Stimulated activated CD4-positive, alpha-beta T cell treated with anti-CD3 and anti-CD28 coated beads, Interleukin-15, amount 100 ng/mL, for 48 hours (primary cell): ENCODE measurements around the gene FTH1.
"Not testable (repeated sequence)": the region's sequence is repeated elsewhere in the genome, so short reads cannot be mapped to it uniquely, and the experiment has no call there.

Source experiments
- DNase-seq, 2 donors: peaks; one replicate each; pipeline ENCODE4 v3.0.0-alpha.2; 2020; ENCODE audit warnings: low read depth in 2 of 2

Gene FTH1

DNA sequence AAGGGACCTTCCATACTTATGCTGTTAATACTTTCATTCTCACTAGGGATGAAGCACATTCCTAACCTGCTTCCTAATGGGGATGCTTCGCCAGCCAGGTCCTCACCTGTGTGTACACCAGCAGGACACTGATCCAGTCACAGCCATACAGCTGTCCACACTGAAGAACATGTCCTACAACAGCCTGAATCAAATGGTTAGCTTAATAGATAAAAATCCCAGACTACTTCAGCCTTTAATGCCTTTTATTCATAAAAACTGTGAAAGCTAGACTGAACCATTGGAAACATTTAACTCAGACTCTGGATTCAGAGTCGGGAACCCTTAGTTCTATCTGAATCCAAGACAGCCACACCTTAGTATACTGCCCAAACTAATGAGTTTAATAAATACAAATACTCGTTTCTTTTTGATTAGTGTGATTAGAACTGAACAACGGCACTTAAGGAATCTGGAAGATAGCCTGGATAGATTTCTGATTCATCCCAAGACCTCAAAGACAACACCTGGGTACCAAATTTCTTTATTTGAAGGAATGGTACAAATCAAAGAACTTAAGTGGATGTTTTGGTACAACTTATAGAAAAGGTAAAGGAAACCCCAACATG lies 3.3 kb downstream of the FTH1 start:
- no peak for DNase-seq

DNA sequence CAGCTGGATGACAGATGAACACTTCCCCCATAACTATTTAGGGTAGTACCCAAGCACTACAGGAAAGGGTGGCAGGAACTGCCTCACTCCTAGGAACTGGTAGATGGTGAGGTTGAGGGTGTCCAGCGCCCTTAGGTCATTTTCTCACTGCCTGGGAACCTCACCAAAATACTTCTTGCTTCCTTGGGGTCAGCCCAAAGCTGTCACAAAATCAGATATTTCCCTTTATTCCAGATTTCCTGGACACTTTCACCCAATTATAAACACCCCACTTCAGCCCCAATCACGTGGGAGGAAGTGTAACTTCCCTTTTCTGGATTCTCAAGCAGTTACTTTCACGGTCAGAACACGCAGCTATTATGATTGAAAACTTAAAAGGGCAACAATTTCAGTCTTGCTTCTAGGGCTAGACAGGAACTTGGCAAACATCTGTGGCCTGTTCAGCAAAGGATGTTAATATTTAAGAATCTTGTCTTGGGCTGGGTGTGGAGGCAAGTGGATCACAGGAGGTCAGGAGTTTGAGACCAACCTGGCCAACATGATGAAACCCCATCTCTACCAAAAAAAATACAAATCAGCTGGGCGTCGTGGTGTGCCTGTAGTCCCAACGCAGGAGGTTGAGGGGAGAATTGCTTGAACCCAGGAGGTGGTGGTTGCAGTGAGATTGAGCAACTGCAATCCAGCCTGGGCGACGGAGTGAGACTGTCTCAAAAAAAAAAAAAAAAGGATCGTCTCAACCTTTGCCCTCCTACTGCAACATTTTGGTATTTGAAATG lies 4.0 kb downstream of the FTH1 start:
- no peak for DNase-seq

DNA sequence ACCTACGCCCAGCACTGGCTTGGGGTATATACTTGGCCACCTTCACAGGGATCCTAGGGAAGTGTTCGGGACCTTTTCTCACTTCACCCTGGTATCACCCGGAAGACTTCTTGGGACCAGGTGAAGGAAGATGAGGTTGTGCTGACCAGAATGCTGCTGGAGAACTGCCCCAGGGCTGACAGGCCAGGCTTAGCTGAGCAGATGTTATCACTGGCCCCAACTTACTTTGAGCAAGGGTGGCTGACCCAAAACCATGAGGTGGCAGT lies 4.5 kb downstream of the FTH1 start:
- DNase-seq: no peak

DNA sequence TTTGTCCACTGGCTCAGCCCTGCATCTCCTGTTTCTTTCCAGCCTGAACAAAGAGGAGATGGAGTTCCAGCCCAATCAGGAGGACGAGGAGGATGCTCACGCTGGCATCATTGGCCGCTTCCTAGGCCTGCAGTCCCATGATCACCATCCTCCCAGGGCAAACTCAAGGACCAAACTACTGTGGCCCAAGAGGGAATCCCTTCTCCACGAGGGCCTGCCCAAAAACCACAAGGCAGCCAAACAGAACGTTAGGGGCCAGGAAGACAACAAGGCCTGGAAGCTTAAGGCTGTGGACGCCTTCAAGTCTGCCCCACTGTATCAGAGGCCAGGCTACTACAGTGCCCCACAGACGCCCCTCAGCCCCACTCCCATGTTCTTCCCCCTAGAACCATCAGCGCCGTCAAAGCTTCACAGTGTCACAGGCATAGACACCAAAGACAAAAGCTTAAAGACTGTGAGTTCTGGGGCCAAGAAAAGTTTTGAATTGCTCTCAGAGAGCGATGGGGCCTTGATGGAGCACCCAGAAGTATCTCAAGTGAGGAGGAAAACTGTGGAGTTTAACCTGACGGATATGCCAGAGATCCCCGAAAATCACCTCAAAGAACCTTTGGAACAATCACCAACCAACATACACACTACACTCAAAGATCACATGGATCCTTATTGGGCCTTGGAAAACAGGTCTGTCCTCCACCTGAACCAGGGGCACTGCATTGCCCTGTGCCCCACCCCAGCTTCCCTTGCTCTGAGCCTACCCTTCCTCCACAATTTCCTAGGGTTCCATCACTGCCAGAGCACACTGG lies 5.0 kb downstream of the FTH1 start:
- no peak for DNase-seq

DNA sequence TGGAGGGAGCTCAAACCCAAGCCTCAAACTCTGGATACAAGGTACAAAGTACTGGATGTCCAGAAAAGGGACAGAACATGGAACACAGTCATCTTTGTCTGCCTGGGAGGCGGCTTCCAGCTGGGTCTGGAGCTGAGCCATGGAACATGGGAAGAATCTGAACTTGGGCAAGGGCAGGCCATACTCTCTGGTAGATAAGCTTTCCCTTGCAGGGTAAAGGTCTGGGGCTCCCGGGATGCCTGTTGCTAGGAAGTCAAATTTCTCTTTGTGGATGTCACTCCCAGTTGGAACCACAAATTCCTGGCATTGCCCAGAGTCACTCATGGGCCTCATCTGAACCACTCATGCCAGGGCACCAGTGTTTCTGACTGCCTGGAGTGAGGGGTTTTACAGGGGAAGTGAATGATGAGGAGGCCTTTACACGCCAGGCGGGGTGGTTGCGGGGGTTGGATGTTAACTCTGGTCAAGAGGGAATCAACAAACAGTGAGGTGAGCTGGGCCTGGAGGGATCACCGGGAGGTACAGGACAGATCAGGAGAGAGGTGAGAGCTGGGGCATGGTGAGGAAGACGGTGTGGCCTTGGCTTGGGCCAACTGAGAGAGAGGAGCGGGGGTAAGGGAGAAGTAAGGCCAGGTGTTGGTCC lies 5.7 kb downstream of the FTH1 start:
- no peak for DNase-seq

DNA sequence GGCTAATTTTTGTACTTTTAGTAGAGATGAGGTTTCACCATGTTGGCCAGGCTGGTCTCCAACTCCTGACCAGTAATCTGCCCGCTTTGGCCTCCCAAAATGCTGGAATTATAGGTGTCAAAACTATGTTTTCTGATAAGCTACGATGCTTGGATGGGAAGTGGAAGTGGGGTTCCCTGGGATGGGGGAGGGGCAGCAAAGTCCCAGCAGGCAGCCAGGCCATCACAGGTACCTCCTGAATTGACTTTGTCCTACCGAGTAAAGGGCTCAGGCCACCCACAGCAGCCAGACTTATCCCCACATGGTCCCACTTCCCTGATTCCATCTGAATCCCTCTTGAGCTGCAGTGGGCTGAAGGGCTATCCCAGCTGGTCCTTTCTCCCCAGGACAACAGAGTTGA lies 6.9 kb downstream of the FTH1 start:
- no peak for DNase-seq

DNA sequence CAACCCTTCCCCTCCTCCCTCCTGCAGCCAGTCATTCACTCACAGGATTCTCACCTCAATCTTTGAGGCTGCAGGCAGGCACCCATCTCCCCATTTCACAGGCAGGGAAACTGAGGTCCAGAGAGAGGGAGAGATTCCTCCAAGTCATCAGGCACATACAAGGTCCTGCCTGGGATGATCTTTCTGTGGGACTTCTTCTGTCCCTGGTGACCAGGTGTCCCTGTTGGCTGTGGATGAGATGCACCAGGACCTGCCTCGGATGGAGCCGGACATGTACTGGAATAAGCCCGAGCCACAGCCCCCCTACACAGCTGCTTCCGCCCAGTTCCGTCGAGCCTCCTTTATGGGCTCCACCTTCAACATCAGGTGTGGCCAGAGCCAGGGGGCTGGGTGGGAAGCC lies 7.8 kb downstream of the FTH1 start:
- no peak for DNase-seq

DNA sequence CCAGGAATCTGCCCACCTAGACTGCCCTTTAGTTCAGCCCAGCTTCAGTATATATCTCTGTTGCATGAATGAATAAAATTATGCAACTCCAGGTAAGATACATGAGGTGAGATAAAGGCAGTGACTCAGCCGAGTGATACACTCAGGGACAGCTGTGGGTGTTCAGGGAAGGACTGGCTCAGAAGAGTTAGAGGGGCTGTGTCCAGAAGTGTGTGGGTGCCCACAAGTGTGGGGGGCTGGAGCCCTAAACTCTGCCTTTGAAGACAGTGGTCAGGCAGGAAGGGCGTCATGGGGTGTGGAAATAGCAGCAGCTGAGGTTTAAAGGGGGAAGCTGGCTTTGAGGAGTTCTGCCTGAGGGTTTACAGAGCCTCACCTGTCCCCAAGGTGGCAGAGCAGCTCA lies 8.3 kb downstream of the FTH1 start:
- no peak for DNase-seq

DNA sequence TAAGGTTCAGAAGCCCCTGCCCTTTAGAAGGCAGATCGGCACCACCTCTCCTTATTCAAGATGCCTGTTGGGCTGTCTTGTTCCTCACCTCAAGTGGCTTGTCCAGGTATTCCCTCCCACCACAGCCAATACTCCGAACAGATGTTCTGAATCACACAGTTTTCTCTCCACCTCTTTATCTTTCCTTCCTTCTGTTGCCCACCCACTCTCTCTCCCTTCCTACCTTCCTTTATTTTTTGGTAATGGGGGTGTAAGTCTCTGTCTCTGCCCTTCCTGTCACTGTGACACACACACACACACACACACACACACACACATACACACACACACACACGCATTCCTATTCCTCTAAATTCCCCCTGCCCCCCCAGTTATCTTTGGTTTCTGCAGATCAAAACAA lies 8.8 kb downstream of the FTH1 start:
- DNase-seq: no peak

DNA sequence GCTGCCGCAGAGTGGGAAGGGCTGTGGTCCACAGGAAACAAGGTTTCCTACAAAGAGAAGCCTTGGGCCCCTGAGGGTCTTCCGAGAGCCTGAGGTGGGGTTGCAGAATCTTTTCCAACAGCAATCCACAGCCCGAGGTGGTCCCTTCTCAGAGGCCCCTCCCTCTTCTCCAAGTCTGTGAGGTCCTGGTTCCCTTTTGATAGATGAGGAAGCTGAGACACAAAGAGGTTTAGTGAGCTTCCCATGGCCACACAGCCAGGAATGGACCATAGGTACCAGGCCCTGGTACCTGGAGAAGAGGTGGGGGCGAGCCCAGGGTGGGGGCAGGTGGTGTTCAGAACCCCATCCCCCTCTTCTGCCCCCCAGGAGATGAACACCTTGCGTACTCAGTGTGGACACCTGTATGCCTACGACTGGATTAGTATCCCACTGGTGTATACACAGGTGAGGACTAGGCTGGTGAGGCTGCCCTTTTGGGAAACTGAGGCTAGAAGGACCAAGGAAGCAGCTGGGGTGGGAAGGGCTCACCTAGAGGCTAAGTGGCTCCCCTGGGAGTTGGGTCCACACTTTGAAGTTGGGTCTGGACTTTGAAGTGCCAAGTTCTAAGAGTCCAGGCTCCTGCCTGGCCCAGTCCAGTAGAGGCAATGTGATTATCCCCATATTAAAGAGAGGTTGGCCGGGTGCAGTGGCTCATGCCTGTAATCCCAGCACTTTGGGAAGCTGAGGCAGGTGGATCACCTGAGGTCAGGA lies 10.2 kb downstream of the FTH1 start:
- DNase-seq: no peak

DNA sequence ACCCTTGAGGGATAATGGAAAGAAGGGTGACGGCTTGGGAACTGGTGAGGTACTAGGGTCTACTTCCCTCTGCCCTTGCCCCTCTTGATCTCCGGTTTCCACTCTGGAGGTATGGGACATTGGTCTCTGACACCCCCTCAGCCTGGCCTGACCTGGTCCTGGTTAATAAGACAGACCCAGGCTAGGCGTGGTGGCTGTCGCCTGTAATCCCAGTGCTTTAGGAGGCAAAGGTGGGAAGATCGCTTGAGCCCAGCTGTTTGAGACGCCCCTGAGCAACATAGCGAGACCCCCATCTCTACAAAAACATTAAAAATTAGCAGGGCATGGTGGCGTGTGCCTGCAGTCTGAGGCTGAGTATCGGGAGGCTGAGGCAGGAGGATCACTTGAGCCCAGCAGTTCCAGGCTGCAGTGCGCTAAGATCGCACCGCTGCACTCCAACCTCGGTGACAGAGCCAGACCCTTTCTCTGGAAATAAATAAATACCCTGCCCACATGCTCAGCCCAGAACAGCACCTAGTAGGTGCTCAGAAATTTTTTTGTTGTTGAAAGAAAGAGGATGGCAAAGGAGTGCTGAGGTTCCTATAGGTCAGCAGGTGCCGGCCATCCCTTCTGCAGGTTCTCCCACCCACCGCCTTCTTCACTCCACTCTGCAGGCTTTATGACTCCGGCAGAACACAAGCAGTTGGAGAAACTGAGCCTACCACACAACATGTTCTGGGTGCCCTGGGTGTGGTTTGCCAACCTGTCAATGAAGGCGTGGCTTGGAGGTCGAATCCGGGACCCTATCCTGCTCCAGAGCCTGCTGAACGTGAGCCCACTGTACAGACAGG lies 11.0 kb downstream of the FTH1 start:
- no peak for DNase-seq

DNA sequence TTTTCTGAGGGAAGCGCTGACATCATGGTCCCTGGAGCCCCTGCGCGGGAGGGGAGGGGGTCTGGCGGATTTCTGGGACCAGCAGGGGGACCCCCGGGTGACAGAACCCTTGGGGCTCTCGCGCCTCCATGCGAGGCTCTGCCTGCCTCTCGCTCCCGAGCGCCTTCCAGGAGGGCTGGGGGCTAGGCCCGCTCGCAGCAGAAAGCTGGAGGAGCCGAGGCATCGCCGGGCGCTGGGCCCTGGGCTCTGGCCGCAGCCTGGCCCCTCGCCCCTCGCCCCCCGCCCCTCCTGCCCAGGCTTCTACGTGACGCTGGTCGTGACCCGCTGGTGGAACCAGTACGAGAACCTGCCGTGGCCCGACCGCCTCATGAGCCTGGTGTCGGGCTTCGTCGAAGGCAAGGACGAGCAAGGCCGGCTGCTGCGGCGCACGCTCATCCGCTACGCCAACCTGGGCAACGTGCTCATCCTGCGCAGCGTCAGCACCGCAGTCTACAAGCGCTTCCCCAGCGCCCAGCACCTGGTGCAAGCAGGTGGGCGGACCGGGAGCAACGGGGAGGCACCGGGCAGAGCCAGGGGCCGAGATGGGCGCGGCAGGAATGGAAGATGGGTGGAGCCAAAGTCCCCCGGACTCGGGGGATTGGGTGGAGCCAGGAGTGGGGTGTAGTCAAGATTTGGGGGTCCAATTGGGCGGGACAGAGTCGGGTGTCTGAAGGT lies 11.9 kb downstream of the FTH1 start:
- no peak for DNase-seq

DNA sequence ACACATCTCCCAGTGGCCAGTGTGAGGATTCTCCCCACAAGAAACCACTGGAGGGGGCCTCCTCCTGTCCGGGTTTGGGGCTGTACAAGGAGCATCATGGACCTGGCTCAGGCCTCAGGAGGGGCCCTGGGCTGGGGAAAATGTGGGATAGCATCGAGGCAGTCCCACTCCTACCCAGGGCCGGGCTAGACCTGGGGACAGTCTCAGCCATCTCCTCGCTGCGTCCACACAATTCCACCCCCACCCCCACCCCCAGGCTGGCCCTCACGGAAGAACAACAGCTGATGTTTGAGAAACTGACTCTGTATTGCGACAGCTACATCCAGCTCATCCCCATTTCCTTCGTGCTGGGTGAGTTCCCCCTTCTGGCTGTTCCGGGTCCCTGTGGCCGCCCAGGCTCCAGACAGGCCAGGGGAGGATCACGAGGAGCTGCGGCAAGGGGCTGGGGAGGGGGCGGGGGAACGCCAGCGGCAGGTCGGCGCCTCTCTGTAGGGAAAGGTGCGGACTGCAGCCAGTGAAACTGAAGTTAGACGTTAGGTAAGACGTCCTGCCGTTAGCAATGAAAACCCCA lies 12.5 kb downstream of the FTH1 start:
- DNase-seq: no peak

DNA sequence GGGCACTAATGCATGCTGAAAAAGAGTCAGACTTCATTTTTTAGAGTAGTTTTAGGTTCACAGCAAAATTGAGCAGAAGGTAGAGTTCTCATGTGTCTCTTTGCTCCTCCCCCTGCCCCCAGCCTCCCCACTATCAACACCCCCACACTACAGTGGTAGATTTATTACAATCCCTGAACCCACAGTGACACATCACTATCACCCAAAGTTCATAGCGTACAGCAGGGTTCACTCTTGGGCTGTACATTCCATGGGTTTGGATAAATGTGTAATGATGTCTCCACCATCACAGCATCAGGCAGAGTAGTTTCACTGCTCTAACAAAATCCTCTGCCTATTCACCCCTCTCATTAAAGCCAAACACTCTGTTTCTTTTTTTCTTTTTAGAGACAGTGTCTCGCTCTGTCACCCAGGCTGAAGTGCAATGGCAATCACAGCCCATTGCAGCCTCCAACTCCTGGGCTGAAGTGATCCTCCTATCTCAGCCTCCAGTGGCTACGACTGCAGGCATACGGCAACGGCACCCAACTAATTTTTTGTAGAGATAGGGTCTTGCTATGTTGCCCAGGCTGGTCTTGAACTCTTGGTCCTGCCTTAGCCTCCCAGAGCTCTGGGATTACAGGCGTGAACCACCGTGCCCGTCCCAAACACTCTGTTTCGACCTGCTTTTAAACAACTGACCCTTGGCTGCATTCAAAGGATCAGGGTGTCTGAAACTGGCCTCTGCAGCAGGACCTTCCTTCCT lies 13.2 kb downstream of the FTH1 start:
- DNase-seq: no peak

DNA sequence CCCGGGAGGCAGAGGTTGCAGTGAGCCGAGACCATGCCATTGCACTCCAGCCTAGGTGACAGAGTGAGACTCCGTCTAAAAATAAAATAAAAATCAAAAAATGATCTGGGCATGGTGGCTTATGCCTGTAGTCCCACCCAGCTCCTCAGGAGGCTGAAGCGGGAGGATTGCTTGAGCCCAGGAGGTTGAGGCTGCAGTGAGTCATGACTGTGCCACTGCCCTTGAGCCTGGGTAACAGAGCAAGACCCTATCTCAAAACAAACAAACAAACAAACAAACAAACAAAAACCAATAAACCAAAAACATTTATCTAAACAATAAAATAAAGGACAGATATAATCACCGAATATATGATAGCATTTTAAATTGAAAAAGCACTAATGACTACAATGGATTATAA lies 13.8 kb downstream of the FTH1 start:
- not testable (repeated sequence) for DNase-seq

DNA sequence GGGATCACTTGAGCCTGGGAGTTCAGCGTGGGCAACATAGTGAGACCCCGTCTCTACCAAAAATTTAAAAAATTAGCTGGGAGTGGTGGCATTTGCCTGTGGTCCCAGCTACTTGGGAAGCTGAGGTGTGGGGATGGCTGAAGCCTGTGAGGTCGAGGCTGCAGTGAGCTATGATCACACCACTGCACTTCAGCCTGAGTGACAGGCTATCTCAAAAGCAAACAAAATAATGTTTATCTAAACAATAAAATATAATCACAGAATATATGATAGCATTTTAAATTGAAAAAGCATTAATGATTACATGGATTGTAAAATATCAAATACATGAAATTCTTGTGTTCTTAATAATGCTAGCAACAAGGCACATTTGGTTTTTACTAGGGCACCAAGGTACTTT lies 14.6 kb downstream of the FTH1 start:
- DNase-seq: no peak

DNA sequence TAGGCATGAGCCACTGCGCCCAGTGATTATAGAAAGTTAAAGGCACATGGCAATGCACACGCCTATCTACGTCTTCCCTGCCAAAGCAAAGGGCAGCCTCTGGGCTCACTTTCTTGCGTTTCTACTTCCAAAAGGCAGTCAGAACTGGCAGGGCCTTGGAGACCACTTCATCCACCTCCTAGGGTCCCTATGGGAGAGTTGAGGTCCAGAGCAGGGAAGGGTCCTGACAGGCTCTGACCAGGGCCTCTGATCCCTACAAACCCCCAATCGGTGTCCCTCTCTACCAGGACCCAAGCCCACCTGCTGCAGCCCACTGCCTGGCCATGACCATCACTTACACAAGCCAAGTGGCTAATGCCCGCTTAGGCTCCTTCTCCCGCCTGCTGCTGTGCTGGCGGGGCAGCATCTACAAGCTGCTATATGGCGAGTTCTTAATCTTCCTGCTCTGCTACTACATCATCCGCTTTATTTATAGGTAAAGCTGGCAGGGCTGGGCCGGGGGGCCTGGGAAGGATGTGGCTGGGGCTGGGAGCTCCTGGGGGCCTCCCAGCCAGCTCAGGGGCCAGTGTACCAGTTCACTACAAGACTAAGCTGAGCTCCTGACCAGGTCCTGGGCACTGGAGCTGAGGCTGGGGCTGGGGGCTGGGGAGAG lies 15.8 kb downstream of the FTH1 start:
- DNase-seq: no peak

DNA sequence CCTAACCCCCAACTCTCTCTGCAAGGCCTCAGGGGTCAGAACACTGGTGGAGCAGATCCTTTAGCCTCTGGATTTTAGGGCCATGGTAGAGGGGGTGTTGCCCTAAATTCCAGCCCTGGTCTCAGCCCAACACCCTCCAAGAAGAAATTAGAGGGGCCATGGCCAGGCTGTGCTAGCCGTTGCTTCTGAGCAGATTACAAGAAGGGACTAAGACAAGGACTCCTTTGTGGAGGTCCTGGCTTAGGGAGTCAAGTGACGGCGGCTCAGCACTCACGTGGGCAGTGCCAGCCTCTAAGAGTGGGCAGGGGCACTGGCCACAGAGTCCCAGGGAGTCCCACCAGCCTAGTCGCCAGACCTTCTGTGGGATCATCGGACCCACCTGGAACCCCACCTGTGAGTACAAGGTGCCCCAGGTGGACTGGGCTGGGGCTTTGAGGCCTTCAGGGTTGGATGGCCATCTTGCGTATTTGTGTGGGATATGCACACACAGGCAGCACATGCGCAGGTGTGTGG lies 17.3 kb downstream of the FTH1 start, which contains the start of gene BEST1:
Gene BEST1, plus strand, starts transcription at position 317 of the 513 bp plus-strand sequence. CDS start 1,456 bp downstream, outside the sequence.
- no peak for DNase-seq
